OCI-LY3 (cell line): Measurements from ENCODE around the gene PRICKLE1.

ENCODE experiments used
- H2AFZ ChIP-seq: fragments of 200-600, 300-600 bp; shearing (Covaris generic); 2 replicates; pipeline ENCODE4 v1.6.0; 2014; ENCODE audit warnings: antibody characterized with exemption, low read depth, low read length
- H3K27ac ChIP-seq: fragments of 200-600, 300-600 bp; sonication (generic); 2 replicates; pipeline ENCODE4 v1.5.1; 2014; ENCODE audit warnings: mild to moderate bottlenecking, low read length, moderate library complexity, mixed read lengths
- H3K27me3 ChIP-seq: fragments of 200-600, 300-600 bp; sonication (generic); 2 replicates; pipeline ENCODE4 v1.6.1; 2014; ENCODE audit warnings: low read depth, low read length, mixed read lengths
- H3K36me3 ChIP-seq: fragments of 200-600, 300-600 bp; sonication (generic); replicated peaks from 2 replicates; pipeline ENCODE3; 2014; ENCODE audit warnings: low read depth, low read length, mixed read lengths
- H3K4me1 ChIP-seq: fragments of 300-600, 200-600 bp; sonication (generic); 2 replicates; pipeline ENCODE4 v1.6.1; 2014; ENCODE audit warnings: low read length, mixed read lengths
- H3K4me2 ChIP-seq: fragments of 200-600, 300-600 bp; sonication (generic); 2 replicates; pipeline ENCODE4 v1.6.1; 2014; ENCODE audit warnings: low read length, mixed read lengths
- H3K4me3 ChIP-seq: fragments of 300-600, 200-600 bp; sonication (generic); 2 replicates; pipeline ENCODE4 v1.5.1; 2014; ENCODE audit warnings: antibody characterized with exemption, mild to moderate bottlenecking, low read length, moderate library complexity
- H3K79me2 ChIP-seq: fragments of 300-600, 200-600 bp; shearing (Covaris generic); 2 replicates; pipeline ENCODE4 v1.6.1; 2014; ENCODE audit warnings: mild to moderate bottlenecking, low read length, mixed read lengths
- H3K9ac ChIP-seq: fragments of 300-600, 200-600 bp; shearing (Covaris generic); 2 replicates; pipeline ENCODE4 v1.6.0; 2014; ENCODE audit warnings: mild to moderate bottlenecking, low read length, moderate library complexity
- H3K9me3 ChIP-seq: fragments of 200-600, 300-600 bp; shearing (Covaris generic); 2 replicates; pipeline ENCODE4 v1.6.1; 2014; ENCODE audit warnings: low read length, mixed read lengths; ENCODE audit not compliant: insufficient read depth
- H4K20me1 ChIP-seq: fragments of 200-600, 300-600 bp; sonication (generic); 2 replicates; pipeline ENCODE4 v1.6.1; 2016; ENCODE audit warnings: low read length, mixed read lengths; ENCODE audit not compliant: insufficient read depth
- EZH2phosphoT487 ChIP-seq: fragments of 200-600 bp; shearing (Covaris generic); IDR thresholded peaks from 2 replicates; pipeline ENCODE4 v1.6.1; 2018; ENCODE audit warnings: antibody characterized with exemption, mixed run types, low read depth
- TF ChIP-seq, protein P1 (sequence below): fragments of 200-600, 300-600 bp; sonication (generic); IDR thresholded peaks from 2 replicates; pipeline ENCODE4 v1.5.1; 2014; ENCODE audit warnings: antibody characterized with exemption, low read length, low read depth

The PRICKLE1 gene

DNA sequence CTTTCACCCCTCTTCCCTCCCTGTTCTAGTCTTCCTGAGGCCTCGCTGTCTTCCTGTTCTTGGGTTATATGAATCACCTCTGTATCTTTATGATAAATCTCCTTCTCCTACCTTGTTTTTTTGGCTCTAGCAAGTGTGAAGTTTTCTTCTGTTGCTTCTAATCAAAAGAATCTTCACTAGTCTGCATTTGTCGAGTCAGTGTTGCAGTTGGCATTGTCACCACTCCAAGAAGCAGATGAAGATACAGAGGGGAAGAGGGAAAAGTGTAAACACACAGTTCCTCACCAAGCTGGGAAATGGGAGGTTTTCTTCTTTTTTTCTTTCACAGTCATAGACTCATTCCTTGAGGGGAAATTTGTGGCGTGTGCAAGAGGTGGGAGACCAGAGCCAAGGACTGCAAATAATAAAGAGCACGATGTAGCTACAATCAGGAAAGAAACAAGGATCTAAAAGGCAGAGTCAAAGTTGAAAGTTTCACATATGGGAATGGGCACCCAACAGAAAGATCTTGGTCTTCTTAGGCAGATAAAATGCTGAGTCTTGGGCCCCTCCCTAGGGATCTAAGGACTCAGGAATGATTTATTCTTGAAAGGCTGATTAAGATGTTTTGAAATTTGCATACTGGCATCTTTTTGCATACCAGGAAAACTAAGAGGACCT lies 22.2 kb upstream of the PRICKLE1 start:
- Histone ChIP-seq H3K27ac (no peak overlapping the region), H3K4me1 (no peaks in the 10 kb centered on the region), H3K79me2 (no peaks in the 10 kb centered on the region), H3K9me3 (no peaks in the 10 kb centered on the region), H2AFZ (no peak overlapping the region), H3K4me3 (no peak overlapping the region), H3K4me2 (no peak overlapping the region), H3K36me3 (no peaks in the 10 kb centered on the region), H4K20me1 (no peaks in the 10 kb centered on the region), H3K27me3 (no peaks in the 10 kb centered on the region), H3K9ac (no peak overlapping the region)
- no peak for TF ChIP-seq EZH2phosphoT487
- TF ChIP-seq, protein P1, sequence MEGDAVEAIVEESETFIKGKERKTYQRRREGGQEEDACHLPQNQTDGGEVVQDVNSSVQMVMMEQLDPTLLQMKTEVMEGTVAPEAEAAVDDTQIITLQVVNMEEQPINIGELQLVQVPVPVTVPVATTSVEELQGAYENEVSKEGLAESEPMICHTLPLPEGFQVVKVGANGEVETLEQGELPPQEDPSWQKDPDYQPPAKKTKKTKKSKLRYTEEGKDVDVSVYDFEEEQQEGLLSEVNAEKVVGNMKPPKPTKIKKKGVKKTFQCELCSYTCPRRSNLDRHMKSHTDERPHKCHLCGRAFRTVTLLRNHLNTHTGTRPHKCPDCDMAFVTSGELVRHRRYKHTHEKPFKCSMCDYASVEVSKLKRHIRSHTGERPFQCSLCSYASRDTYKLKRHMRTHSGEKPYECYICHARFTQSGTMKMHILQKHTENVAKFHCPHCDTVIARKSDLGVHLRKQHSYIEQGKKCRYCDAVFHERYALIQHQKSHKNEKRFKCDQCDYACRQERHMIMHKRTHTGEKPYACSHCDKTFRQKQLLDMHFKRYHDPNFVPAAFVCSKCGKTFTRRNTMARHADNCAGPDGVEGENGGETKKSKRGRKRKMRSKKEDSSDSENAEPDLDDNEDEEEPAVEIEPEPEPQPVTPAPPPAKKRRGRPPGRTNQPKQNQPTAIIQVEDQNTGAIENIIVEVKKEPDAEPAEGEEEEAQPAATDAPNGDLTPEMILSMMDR = no peak

DNA sequence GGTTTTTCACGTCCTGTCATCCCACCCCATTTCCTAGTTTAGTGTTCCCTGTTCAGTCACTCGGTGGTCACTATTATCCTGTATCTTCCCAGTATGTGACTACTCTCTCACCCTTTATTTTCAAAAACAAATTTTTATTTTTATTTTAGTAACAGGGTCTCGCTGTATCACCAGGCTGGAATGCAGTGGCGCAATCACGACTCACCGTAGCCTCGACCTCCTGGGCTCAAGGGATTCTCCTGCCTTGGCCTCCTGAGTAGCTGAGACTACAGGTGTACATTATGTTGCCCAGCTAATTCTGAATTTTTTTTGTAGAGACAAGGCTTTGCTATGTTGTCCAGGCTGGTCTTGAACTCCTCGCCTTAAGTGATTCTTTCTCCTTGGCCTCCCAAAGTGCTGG lies 20.1 kb upstream of the PRICKLE1 start:
- no peak overlapping the region for H3K4me2 ChIP-seq
- H3K4me1 ChIP-seq = no peaks in the 10 kb centered on the region
- H3K79me2 ChIP-seq = no peaks in the 10 kb centered on the region
- H3K36me3 ChIP-seq = no peaks in the 10 kb centered on the region
- H3K9ac ChIP-seq = no peak overlapping the region
- no peaks in the 10 kb centered on the region for H3K9me3 ChIP-seq
- no peaks in the 10 kb centered on the region for H4K20me1 ChIP-seq
- no peak overlapping the region for H3K27ac ChIP-seq
- no peak overlapping the region for H3K4me3 ChIP-seq
- H3K27me3 ChIP-seq = no peaks in the 10 kb centered on the region
- TF ChIP-seq, protein P1 = no peak
- TF ChIP-seq EZH2phosphoT487 = no peak
- no peak overlapping the region for H2AFZ ChIP-seq

DNA sequence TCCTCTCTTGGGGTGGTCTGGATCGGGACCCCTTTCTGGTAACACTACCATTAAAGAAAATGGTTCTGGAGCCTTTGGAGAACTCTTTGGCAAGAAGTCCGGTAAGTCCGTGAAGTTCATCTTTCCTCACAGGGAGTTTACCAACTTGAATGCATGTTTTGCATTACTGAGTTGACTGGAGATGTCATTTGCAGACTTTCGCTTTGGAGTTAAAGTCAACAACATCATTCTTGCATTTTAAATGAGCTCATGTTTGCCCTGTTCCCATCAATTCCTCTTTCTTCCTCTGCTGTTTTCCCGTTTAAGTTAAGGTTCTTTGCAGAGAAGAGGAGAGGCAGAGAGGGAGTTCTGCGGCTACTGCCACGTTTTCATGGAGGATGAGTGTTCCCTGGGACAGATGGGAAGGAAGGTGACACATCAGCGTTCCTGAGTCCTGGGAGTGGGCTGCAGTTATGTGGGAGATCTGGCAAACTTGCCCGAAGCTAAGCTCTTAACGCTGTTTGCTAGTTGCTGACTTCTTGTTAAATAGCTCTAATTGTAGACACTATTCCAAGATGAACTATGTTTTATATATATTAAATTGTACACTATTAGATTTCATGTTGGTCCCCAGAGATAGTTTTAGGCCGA lies 18.8 kb upstream of the PRICKLE1 start:
- Histone ChIP-seq H3K27me3 (no peaks in the 10 kb centered on the region), H3K4me3 (no peak overlapping the region), H3K4me2 (no peak overlapping the region), H3K36me3 (no peaks in the 10 kb centered on the region), H4K20me1 (no peaks in the 10 kb centered on the region), H3K27ac (no peak overlapping the region), H3K4me1 (no peaks in the 10 kb centered on the region), H2AFZ (no peak overlapping the region), H3K79me2 (no peaks in the 10 kb centered on the region), H3K9me3 (no peaks in the 10 kb centered on the region), H3K9ac (no peak overlapping the region)
- TF ChIP-seq EZH2phosphoT487 = no peak
- TF ChIP-seq, protein P1 = no peak

DNA sequence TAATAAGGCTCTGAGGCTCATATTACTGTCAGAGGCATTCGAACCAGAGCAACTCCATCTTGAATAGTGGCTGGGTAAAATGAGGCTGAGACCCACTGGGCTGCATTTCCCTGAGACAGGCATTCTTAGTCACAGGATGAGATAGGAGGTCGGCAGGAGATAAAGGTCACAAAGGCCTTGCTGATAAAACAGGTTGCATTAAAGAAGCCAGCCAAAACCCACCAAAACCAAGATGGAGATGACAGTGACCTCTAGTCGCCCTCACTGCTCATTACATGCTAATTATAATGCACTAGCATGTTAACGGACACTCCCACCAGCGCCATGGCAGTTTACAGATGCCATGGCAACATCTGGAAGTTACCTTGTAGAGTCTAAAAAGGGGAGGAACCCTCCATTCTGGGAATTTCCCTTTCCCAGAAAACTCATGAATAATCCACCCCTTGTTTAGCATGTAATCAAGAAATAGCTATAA lies 18.1 kb upstream of the PRICKLE1 start:
- H3K36me3 ChIP-seq = no peaks in the 10 kb centered on the region
- H3K9ac ChIP-seq = no peak overlapping the region
- H3K27ac ChIP-seq = no peak overlapping the region
- no peaks in the 10 kb centered on the region for H3K9me3 ChIP-seq
- no peak overlapping the region for H3K4me2 ChIP-seq
- H3K79me2 ChIP-seq = no peaks in the 10 kb centered on the region
- H2AFZ ChIP-seq = no peak overlapping the region
- no peak for TF ChIP-seq EZH2phosphoT487
- TF ChIP-seq, protein P1 = no peak
- H3K4me3 ChIP-seq = no peak overlapping the region
- H3K27me3 ChIP-seq = no peaks in the 10 kb centered on the region
- H3K4me1 ChIP-seq = no peaks in the 10 kb centered on the region
- H4K20me1 ChIP-seq = no peaks in the 10 kb centered on the region
